Measurements from ENCODE around the gene KBTBD12. TPM values are rescaled to one million over a fixed set of nuclear protein-coding genes. Genes with fewer than 3 reads are reported as not detected.

Gene KBTBD12
- total RNA-seq, 3 donors from 2014 or later (not counting 1 experiment from before 2014, with no cell fraction given), result 0.12 TPM; not detected in 2

GRCh38 chr3:127988770-127989557 lies 73.9 kb downstream of the KBTBD12 start:
- 78% methylated on average over 11 of the region's 11 CpGs for WGBS (ENCODE audit: insufficient coverage)
- no peak for DNase-seq
- no peak overlapping the region for H3K4me3 ChIP-seq (ENCODE audit: low read length)
- no peak overlapping the region for H3K27ac ChIP-seq (ENCODE audit: low read length)
- Mint-ChIP-seq H3K27me3 (ENCODE audit: low read depth in 2 of 2) (no peaks in the 10 kb centered on the region), H3K27ac (no peak overlapping the region), H3K36me3 (no peaks in the 10 kb centered on the region), H3K9me3 (no peaks in the 10 kb centered on the region), H3K4me3 (no peak overlapping the region), H3K4me1 (no peaks in the 10 kb centered on the region)
- no peak for ATAC-seq
- H3K4me1 ChIP-seq (ENCODE audit: control insufficient read depth, insufficient read depth, low read length), result no peaks in the 10 kb centered on the region
- no peak for TF ChIP-seq CTCF (IDR thresholded peaks at IDR 0.05)
- intact Hi-C loops (cut with micrococcal nuclease), result no loop called here
- H3K9me3 ChIP-seq (ENCODE audit: control insufficient read depth, insufficient read depth, low read length), result no peaks in the 10 kb centered on the region
- H3K36me3 ChIP-seq (ENCODE audit: control insufficient read depth, insufficient read depth, low read length), result no peaks in the 10 kb centered on the region
- H3K27me3 ChIP-seq (ENCODE audit: control insufficient read depth, insufficient read depth, low read length), result no peaks in the 10 kb centered on the region

GRCh38 chr3:127990051-127990450 lies 75.0 kb downstream of the KBTBD12 start:
- no peak for TF ChIP-seq CTCF (IDR thresholded peaks at IDR 0.05)
- ATAC-seq (no peak), DNase-seq (no peak)
- Mint-ChIP-seq H3K27me3 (ENCODE audit: low read depth in 2 of 2) (no peaks in the 10 kb centered on the region), H3K27ac (no peak overlapping the region), H3K4me1 (no peaks in the 10 kb centered on the region), H3K4me3 (no peak overlapping the region), H3K9me3 (no peaks in the 10 kb centered on the region), H3K36me3 (no peaks in the 10 kb centered on the region)
- H3K27me3 ChIP-seq (ENCODE audit: control insufficient read depth, insufficient read depth, low read length), result no peaks in the 10 kb centered on the region
- no peaks in the 10 kb centered on the region for H3K9me3 ChIP-seq (ENCODE audit: control insufficient read depth, insufficient read depth, low read length)
- no peak overlapping the region for H3K27ac ChIP-seq (ENCODE audit: low read length)
- H3K36me3 ChIP-seq (ENCODE audit: control insufficient read depth, insufficient read depth, low read length), result no peaks in the 10 kb centered on the region
- intact Hi-C loops (cut with micrococcal nuclease), result no loop called here
- H3K4me1 ChIP-seq (ENCODE audit: control insufficient read depth, insufficient read depth, low read length), result no peaks in the 10 kb centered on the region
- H3K4me3 ChIP-seq (ENCODE audit: low read length), result no peak overlapping the region
- WGBS (ENCODE audit: insufficient coverage), result 84% methylated on average over 17 of the region's 17 CpGs

GRCh38 chr3:127990461-127990860 lies 75.4 kb downstream of the KBTBD12 start:
- DNase-seq (no peak), ATAC-seq (no peak)
- Histone ChIP-seq H3K27me3 (ENCODE audit: control insufficient read depth, insufficient read depth, low read length) (no peaks in the 10 kb centered on the region), H3K4me3 (ENCODE audit: low read length) (no peak overlapping the region), H3K4me1 (ENCODE audit: control insufficient read depth, insufficient read depth, low read length) (no peaks in the 10 kb centered on the region), H3K27ac (ENCODE audit: low read length) (no peak overlapping the region), H3K36me3 (ENCODE audit: control insufficient read depth, insufficient read depth, low read length) (no peaks in the 10 kb centered on the region), H3K9me3 (ENCODE audit: control insufficient read depth, insufficient read depth, low read length) (no peaks in the 10 kb centered on the region)
- H3K27me3 Mint-ChIP-seq (ENCODE audit: low read depth in 2 of 2), result no peaks in the 10 kb centered on the region
- intact Hi-C loops (cut with micrococcal nuclease), result no loop called here
- WGBS (ENCODE audit: insufficient coverage), result 75% methylated on average over 11 of the region's 11 CpGs
- no peaks in the 10 kb centered on the region for H3K36me3 Mint-ChIP-seq
- no peak overlapping the region for H3K4me3 Mint-ChIP-seq
- H3K4me1 Mint-ChIP-seq, result no peaks in the 10 kb centered on the region
- TF ChIP-seq CTCF (IDR thresholded peaks at IDR 0.05), result no peak
- H3K9me3 Mint-ChIP-seq, result no peaks in the 10 kb centered on the region
- no peak overlapping the region for H3K27ac Mint-ChIP-seq

GRCh38 chr3:127991251-127991650 lies 76.2 kb downstream of the KBTBD12 start:
- H3K27me3 Mint-ChIP-seq (ENCODE audit: low read depth in 2 of 2), result no peaks in the 10 kb centered on the region
- no peak for TF ChIP-seq CTCF (IDR thresholded peaks at IDR 0.05)
- no peak for ATAC-seq
- Histone ChIP-seq H3K4me3 (ENCODE audit: low read length) (no peak overlapping the region), H3K27ac (ENCODE audit: low read length) (no peak overlapping the region), H3K27me3 (ENCODE audit: control insufficient read depth, insufficient read depth, low read length) (no peaks in the 10 kb centered on the region), H3K9me3 (ENCODE audit: control insufficient read depth, insufficient read depth, low read length) (no peaks in the 10 kb centered on the region), H3K36me3 (ENCODE audit: control insufficient read depth, insufficient read depth, low read length) (no peaks in the 10 kb centered on the region), H3K4me1 (ENCODE audit: control insufficient read depth, insufficient read depth, low read length) (no peaks in the 10 kb centered on the region)
- WGBS (ENCODE audit: insufficient coverage), result 90% methylated on average over 12 of the region's 12 CpGs
- intact Hi-C loops (cut with micrococcal nuclease), result no loop called here
- H3K4me3 Mint-ChIP-seq, result no peak overlapping the region
- H3K9me3 Mint-ChIP-seq, result no peaks in the 10 kb centered on the region
- no peaks in the 10 kb centered on the region for H3K36me3 Mint-ChIP-seq
- DNase-seq, result no peak
- no peak overlapping the region for H3K27ac Mint-ChIP-seq
- H3K4me1 Mint-ChIP-seq, result no peaks in the 10 kb centered on the region

Measured in natural killer cell (primary cell).